Breast epithelium (tissue), 4 donors: ENCODE results near the gene NABP2. TPM values are rescaled to one million over a fixed set of nuclear protein-coding genes. Genes with fewer than 3 reads are reported as not detected.
A peak's percentile ranks its signal among the peaks of the same experiment; 100 is the strongest.
"Not testable (repeated sequence)": the region's sequence is repeated elsewhere in the genome, so short reads cannot be mapped to it uniquely, and the experiment has no call there.

ENCODE experiments used
- DNase-seq, 2 donors: peaks; one replicate each; pipeline ENCODE4 v3.0.0-alpha.2; 2019; ENCODE audit warnings: low spot score in 2 of 2
- H3K27ac ChIP-seq, 2 donors: fragments of 200-600 bp; sonication (generic) in 1 of 2; one replicate each; pipeline ENCODE4 v1.5.1; 2016 to 2019; ENCODE audit warnings: mild to moderate bottlenecking in 1 of 2
- H3K27me3 ChIP-seq, 2 donors: fragments of 200-600 bp; sonication (generic) in 1 of 2; one replicate each; pipeline versions ENCODE4 v1.5.1 to v1.6.0; 2017 to 2019; ENCODE audit warnings: control low read depth in 1 of 2, mild to moderate bottlenecking in 1 of 2
- H3K36me3 ChIP-seq: fragments of 200-600 bp; one replicate; pipeline ENCODE4 v1.5.1; 2019
- H3K4me1 ChIP-seq, 2 donors: fragments of 200-600 bp; sonication (generic); one replicate each; pipeline ENCODE4 v1.5.1; 2016 to 2019; ENCODE audit warnings: control low read depth in 1 of 2
- H3K4me3 ChIP-seq, 3 donors: fragments of 200-600 bp; sonication (generic); 1 replicate in 2 of 3; 2 replicates in 1 of 3; pipeline ENCODE4 v1.5.1; 2016 to 2019; ENCODE audit warnings: mild to moderate bottlenecking in 3 of 3, moderate library complexity in 2 of 3
- H3K9me3 ChIP-seq, 2 donors: fragments of 200-600 bp; sonication (generic) in 1 of 2; one replicate each; pipeline ENCODE4 v1.5.1; 2016 to 2019; ENCODE audit warnings: control low read depth in 1 of 2
- POLR2A ChIP-seq: fragments of 450-650 bp; IDR thresholded peaks from one replicate; pipeline ENCODE4 v1.6.1; 2016; ENCODE audit warnings: antibody characterized with exemption, mild to moderate bottlenecking, moderate library complexity
- POLR2AphosphoS5 ChIP-seq, 3 donors: sonication (generic); formaldehyde crosslinking; IDR thresholded peaks; one replicate each; pipeline ENCODE4 v1.6.1; 2017; ENCODE audit warnings: antibody characterized with exemption in 3 of 3
- intact Hi-C: fragments of 100-400 bp; cut with DNase I; formaldehyde crosslinking; loops from one replicate; pipeline ENCODE4 v1.15.1; 2023; ENCODE audit warnings: low total_unique reads
- total RNA-seq, 3 donors: library from RNA; depleted of rRNA; stranded (reverse); fragments of >200 nt; gene quantifications; one replicate each; pipeline ENCODE4 v1.1.0, GENCODE V29; 2016
- TF ChIP-seq, protein P1 (sequence below), 3 donors: fragments of 450-650 bp; IDR thresholded peaks; one replicate each; pipeline ENCODE4 v1.5.1; 2016 to 2017; ENCODE audit warnings: antibody characterized with exemption in 3 of 3, mild to moderate bottlenecking in 3 of 3, moderate library complexity in 3 of 3

NABP2 gene
- total RNA-seq, 3 donors from 2014 or later, result 24.7 to 31.2 (median 27.5) TPM

DNA sequence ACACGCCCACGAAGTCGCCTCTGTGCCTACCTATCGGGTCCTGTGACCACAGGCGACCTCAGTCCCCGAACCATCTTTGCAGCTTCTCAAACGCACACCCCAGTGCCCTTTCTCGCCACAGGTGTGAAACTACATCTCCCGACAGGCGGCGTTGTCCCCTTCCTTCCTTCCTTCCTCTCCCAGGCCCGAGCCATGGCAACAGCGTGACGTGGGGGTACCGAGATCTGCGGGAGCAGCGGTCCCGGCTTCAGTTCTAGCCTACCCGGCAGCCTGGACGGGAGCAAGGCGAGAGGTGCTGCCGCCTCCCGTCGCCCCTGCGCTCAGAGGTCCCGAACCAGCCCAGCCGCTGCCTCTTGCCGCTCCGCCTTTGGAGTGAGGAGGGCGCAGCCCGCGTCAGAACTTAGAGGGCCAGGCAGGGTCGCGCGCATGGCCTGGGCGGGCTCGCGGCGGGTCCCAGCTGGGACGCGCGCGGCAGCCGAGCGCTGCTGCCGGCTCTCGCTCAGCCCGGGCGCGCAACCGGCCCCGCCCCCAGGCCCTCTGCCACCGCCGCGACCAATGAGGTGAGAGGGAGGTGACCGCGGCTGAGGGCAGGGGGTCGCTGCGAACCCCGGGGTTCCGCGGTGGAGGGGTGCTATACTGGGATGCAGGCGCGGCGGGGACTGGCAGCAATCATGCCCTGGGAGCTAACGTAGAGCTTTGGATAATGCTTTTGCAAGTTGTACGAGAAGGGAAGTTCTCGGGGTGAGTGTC is 42.7 kb downstream of the NABP2 start, which contains the start of gene COQ10A:
TSS of gene COQ10A (plus strand) at position 250 of the 750 bp plus-strand sequence. CDS start at position 427, 177 bp downstream.
- peak; percentile 86 for DNase-seq
- Histone ChIP-seq H3K27me3 (no peaks in the 10 kb centered on the region), H3K9me3 (no peaks in the 10 kb centered on the region), H3K4me3 (peak within 1 kb of the TSS; percentile 59 to 81 (median 75)), H3K27ac (peak within 1 kb of the TSS; percentile 96), H3K36me3 (no peaks in the 10 kb centered on the region), H3K4me1 (peaks cover 0 to 3% of the 10 kb centered on the region in 2 donors)
- peak; percentile 69 to 81 (median 77) for TF ChIP-seq POLR2AphosphoS5 (IDR thresholded peaks at IDR 0.05)
- TF ChIP-seq POLR2A, result no peak
- TF ChIP-seq, protein P1, sequence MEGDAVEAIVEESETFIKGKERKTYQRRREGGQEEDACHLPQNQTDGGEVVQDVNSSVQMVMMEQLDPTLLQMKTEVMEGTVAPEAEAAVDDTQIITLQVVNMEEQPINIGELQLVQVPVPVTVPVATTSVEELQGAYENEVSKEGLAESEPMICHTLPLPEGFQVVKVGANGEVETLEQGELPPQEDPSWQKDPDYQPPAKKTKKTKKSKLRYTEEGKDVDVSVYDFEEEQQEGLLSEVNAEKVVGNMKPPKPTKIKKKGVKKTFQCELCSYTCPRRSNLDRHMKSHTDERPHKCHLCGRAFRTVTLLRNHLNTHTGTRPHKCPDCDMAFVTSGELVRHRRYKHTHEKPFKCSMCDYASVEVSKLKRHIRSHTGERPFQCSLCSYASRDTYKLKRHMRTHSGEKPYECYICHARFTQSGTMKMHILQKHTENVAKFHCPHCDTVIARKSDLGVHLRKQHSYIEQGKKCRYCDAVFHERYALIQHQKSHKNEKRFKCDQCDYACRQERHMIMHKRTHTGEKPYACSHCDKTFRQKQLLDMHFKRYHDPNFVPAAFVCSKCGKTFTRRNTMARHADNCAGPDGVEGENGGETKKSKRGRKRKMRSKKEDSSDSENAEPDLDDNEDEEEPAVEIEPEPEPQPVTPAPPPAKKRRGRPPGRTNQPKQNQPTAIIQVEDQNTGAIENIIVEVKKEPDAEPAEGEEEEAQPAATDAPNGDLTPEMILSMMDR (IDR thresholded peaks at IDR 0.05), result peak; percentile 61 to 88 (median 73)
- intact Hi-C loops, result no loop called here

DNA sequence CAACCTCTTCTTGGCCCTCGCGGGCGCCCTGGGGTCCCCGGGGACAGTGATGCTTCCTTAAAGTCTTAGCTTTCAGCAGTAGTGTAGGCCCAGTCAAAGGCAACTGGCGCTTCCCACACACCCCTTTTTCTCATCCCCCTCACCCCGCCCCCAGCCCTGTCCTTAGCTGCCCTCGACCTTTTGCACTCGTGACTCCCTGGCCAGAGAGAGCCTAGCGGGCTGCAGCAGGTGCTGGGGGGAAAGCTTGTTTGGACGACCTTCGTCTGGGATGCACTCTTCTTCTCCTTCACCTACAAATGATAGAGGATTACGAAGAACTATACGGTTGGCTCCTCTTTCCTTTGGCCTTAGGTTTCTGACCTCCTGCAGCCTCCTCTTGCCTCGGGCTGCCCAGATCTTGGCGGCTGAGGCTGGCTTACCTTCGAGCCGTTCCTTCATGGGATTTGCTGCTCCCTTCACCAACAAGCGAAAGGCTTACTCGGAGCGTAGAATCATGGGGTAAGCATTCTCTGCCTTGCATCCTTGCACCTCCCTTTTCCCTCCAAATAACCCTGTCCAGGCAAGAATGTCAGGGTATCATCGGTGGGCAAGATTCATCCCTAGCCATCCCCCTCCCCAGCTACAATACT is 43.4 kb downstream of the NABP2 start:
- DNase-seq, result no peak
- intact Hi-C loops, result no loop called here
- TF ChIP-seq POLR2A, result no peak
- TF ChIP-seq, protein P1 (IDR thresholded peaks at IDR 0.05), result no peak
- no peak for TF ChIP-seq POLR2AphosphoS5 (IDR thresholded peaks at IDR 0.05)
- H3K4me1 ChIP-seq, result peaks cover 0 to 3% of the 10 kb centered on the region in 2 donors
- no peaks in the 10 kb centered on the region for H3K36me3 ChIP-seq
- peak overlapping the region; percentile 59 to 81 (median 75) for H3K4me3 ChIP-seq
- H3K9me3 ChIP-seq, result no peaks in the 10 kb centered on the region
- peak overlapping the region; percentile 96 for H3K27ac ChIP-seq
- no peaks in the 10 kb centered on the region for H3K27me3 ChIP-seq

DNA sequence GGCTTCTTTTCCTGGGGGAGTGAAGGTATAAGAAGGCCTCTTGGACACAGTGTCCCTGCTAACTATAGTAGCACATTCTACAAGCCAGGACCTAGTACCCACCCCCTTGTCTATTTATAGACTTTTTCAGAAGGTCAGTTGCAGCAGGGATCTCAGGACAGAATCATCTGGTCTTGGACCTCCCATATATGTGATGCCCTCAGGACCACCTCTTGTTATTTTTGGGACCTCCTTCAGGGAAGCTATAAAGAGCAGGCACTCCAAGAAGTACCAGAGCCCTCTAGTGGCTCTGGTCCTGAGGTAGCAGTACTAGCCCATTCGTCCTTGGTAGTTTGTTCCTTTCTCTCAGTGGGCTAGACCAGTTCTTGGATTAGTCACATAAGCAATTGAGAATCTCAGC is 46.9 kb downstream of the NABP2 start:
- intact Hi-C loops, result loop anchor here (5.0 kb wide), 1 partner anchor 911 kb away; no protein-coding TSS in a partner anchor
- TF ChIP-seq POLR2A (no peak), POLR2AphosphoS5 (IDR thresholded peaks at IDR 0.05) (no peak)
- TF ChIP-seq, protein P1 (IDR thresholded peaks at IDR 0.05), result no peak
- DNase-seq, result no peak
- Histone ChIP-seq H3K27ac (no peak overlapping the region), H3K4me1 (peaks cover 0 to 3% of the 10 kb centered on the region in 2 donors), H3K27me3 (no peaks in the 10 kb centered on the region), H3K36me3 (no peaks in the 10 kb centered on the region), H3K9me3 (no peaks in the 10 kb centered on the region), H3K4me3 (no peak overlapping the region)

DNA sequence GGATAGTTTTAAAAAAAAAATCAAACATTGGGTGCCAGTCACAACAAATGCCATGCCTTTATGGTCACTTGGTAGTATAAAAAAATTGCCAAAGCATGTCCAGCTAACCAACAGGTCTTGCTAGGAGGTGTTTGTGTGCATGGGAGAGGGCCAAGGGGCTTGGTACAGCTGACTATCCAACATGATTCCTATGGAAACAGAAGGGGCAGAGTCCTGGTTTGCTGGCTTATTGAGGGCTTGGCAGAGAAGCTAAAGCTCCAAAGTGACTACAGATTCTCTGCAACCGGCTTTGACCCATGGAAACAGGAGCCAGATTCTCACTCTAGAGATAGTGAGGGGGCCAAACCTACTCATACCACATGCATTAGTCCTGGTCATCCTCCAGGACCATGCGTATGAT is 48.3 kb downstream of the NABP2 start:
- H3K27me3 ChIP-seq, H3K36me3 ChIP-seq: not testable (repeated sequence)

DNA sequence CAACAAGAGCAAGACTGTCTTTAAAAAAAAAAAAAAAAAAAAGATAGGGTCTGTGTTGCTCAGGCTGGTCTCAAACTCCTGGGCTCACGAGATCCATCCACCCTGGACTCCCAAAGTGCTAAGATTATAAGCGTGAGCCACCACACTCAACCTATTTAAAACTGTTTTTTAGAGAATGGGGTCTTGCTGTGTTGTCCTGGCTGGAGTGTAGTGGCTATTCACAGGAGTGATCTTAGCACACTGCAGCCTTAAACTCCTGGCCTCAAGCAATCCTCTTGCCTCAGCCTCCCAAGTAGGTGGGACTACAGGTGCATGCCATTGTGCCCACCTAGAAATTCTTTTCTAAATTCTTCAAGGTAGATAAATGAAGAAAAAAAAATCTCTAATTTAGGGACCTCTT is 50.2 kb downstream of the NABP2 start:
- Histone ChIP-seq H3K9me3 (no peaks in the 10 kb centered on the region), H3K4me1 (no peaks in the 10 kb centered on the region), H3K27ac (no peak overlapping the region), H3K4me3 (no peak overlapping the region), H3K27me3 (no peaks in the 10 kb centered on the region), H3K36me3 (no peaks in the 10 kb centered on the region)
- DNase-seq, result no peak
- TF ChIP-seq, protein P1 (IDR thresholded peaks at IDR 0.05), result no peak
- TF ChIP-seq POLR2AphosphoS5 (IDR thresholded peaks at IDR 0.05) (no peak), POLR2A (no peak)
- intact Hi-C loops, result loop anchor here (5.0 kb wide), 1 partner anchor 908 kb away; no protein-coding TSS in a partner anchor

More for the DNA sequence above, 48.3 kb downstream of the NABP2 start:
- not testable (repeated sequence) for H3K4me1 ChIP-seq, H3K27ac ChIP-seq, H3K4me3 ChIP-seq, DNase-seq, H3K9me3 ChIP-seq
- intact Hi-C loops, result loop anchor here (5.0 kb wide), 1 partner anchor 910 kb away; no protein-coding TSS in a partner anchor
